Retinal pigment epithelial cell (primary cell): ENCODE measurements around the gene SRP19.

Experiments used
- DNase-seq: peaks from one replicate; pipeline ENCODE4 v3.0.0-alpha.2; 2010; ENCODE audit warnings: low read depth
- H3K4me3 ChIP-seq: 2 replicates; pipeline ENCODE4 v1.5.1; 2011; ENCODE audit warnings: mild to moderate bottlenecking, low read length, control low read depth, moderate library complexity
- CTCF ChIP-seq: conservative IDR thresholded peaks from 2 replicates; pipeline ENCODE4 v1.5.1; 2011; ENCODE audit warnings: low read depth, low read length, control low read depth, inconsistent platforms

The SRP19 gene

DNA sequence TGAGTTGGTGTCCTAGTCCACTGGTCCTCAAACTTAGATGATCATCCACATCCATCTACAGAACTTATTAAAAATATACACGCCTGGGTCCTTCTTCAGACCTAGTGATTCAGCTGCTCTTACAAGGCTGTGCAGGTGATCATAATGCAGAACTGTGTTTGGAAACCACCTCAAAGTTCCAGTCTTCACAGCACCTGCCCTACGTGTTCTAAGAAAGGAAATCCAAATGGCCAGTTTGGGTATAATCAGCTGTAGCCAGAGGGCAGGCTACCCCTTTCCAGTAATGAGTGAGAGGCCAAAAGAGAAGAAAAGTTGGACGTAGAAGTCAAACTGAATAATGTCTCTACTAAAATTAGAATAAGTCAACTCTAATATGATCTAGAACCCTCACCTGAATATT is 45.5 kb downstream of the SRP19 start:
- H3K4me3 ChIP-seq = no peak overlapping the region
- TF ChIP-seq CTCF = no peak
- DNase-seq = no peak

DNA sequence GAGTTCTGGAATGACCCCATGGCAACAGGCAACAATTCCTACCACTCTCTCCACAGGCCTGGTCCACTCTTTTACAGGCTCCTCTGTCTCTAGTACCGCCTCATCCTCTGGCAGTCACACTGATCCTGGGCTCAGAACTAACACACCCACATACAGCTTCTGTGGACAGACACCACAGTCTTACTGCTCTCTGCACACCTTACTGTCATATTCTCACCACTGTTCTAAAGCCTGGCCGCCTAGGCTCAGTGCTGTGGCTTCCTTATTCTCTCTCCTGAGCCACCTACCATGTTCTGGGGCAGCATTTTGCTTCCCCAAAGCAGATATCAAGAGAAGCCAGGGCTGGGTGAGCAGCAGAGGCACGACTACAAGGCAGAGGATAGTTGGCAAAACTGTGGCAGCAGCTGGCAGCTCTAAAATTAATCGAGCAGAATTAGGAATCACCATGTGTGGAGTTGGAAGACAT is 46.1 kb downstream of the SRP19 start:
- no peak for TF ChIP-seq CTCF
- DNase-seq = no peak
- no peak overlapping the region for H3K4me3 ChIP-seq

GRCh38 chr5:112908854-112909253 is 47.8 kb downstream of the SRP19 start:
- H3K4me3 ChIP-seq = no peak overlapping the region
- no peak for TF ChIP-seq CTCF
- no peak for DNase-seq

GRCh38 chr5:112910529-112910928 is 49.4 kb downstream of the SRP19 start:
- TF ChIP-seq CTCF = no peak
- DNase-seq = no peak
- H3K4me3 ChIP-seq = no peak overlapping the region

- no peak for TF ChIP-seq CTCF
- no peak for DNase-seq
- no peak overlapping the region for H3K4me3 ChIP-seq
Measured at GRCh38 chr5:112914584-112914983, 53.5 kb downstream of the SRP19 start.

DNA sequence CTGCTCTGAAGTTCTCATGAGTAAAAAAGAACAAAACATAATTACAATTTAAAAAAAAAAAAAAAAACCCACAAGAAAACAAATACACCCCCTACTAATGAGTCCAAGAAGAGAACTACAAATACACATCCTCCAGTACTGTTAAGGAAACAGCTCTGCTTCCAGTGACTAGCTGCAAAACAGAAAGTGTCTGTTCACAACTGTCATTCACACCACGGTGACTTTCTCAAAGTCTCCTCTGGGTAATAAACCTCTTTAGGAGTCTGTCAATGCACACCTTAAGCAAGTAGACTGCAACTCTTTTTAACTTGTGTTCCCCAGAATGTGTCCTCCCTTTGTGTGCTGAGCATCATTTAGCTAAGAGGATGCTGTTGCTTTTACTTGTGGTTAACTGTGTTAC is 54.7 kb downstream of the SRP19 start:
- no peak overlapping the region for H3K4me3 ChIP-seq
- TF ChIP-seq CTCF = no peak
- no peak for DNase-seq

- no peak overlapping the region for H3K4me3 ChIP-seq
- no peak for DNase-seq
- peak; percentile 58 for TF ChIP-seq CTCF
Measured at GRCh38 chr5:112917453-112917995, 56.4 kb downstream of the SRP19 start.
